Measurements from ENCODE around the gene CFTR.

CFTR gene

GRCh38 chr7:117612637-117613036, 132.8 kb downstream of the CFTR start:
- no peak for TF ChIP-seq CTCF (IDR thresholded peaks at IDR 0.05)

- no peak for TF ChIP-seq CTCF (IDR thresholded peaks at IDR 0.05)
Measured at GRCh38 chr7:117616694-117617093, 136.9 kb downstream of the CFTR start.

GRCh38 chr7:117619681-117620080, 139.9 kb downstream of the CFTR start:
- no peak for TF ChIP-seq CTCF (IDR thresholded peaks at IDR 0.05)

GRCh38 chr7:117621075-117621618, 141.3 kb downstream of the CFTR start:
- no peak for TF ChIP-seq CTCF (IDR thresholded peaks at IDR 0.05)

GRCh38 chr7:117623606-117624005, 143.8 kb downstream of the CFTR start:
- TF ChIP-seq CTCF (IDR thresholded peaks at IDR 0.05), result no peak

- no peak for TF ChIP-seq CTCF (IDR thresholded peaks at IDR 0.05)
Measured at GRCh38 chr7:117630501-117630900, 150.7 kb downstream of the CFTR start.

- TF ChIP-seq CTCF (IDR thresholded peaks at IDR 0.05), result no peak
Measured at GRCh38 chr7:117630907-117631564, 151.2 kb downstream of the CFTR start.

- TF ChIP-seq CTCF (IDR thresholded peaks at IDR 0.05), result no peak
Measured at GRCh38 chr7:117631652-117632051, 151.8 kb downstream of the CFTR start.
